ENCODE data around the gene PDE8B.

Gene PDE8B, protein sequence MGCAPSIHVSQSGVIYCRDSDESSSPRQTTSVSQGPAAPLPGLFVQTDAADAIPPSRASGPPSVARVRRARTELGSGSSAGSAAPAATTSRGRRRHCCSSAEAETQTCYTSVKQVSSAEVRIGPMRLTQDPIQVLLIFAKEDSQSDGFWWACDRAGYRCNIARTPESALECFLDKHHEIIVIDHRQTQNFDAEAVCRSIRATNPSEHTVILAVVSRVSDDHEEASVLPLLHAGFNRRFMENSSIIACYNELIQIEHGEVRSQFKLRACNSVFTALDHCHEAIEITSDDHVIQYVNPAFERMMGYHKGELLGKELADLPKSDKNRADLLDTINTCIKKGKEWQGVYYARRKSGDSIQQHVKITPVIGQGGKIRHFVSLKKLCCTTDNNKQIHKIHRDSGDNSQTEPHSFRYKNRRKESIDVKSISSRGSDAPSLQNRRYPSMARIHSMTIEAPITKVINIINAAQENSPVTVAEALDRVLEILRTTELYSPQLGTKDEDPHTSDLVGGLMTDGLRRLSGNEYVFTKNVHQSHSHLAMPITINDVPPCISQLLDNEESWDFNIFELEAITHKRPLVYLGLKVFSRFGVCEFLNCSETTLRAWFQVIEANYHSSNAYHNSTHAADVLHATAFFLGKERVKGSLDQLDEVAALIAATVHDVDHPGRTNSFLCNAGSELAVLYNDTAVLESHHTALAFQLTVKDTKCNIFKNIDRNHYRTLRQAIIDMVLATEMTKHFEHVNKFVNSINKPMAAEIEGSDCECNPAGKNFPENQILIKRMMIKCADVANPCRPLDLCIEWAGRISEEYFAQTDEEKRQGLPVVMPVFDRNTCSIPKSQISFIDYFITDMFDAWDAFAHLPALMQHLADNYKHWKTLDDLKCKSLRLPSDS

DNA sequence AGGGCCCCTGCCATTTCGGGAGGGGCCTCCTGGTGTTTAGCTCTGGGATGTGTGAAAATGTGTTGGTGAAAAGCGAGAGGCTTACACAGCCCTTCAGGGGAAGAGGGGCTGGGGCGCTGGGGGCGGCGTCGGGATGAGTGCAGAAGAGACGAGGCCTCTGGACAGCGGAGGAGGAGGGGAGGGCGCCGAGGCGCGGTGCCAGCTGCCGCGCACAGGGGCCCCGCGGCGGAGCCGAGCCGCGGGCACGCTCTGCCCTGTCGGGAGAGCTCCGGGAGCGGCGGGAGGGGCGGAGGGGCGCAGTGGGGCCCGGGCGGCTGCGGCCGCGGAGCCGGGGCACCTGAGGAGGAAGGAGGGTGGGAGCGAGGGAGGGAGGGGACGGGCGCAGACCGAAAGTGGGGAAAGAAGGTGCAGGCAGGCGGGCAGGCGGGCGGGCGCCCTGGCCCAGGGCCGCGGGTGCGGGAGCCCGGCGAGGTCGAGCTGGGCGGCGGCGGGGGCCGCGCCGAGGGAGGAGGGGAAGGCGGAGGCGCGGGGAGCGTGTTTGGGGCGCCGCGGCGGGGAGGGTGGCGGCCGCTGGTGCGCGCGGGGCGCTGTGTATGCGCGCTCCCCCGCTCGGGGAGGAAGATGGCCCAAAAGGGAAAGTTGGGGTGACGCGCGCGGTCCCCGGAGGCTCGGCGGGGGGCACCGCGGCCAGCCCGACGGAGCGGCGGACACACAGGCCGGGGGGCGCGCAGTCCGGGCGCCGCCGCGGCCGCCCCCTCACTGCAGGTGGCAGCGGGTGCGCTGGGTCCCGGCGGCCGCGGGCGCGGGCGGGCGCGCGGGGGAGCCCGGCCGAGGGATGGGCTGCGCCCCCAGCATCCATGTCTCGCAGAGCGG lies at the start of gene PDE8B:
Gene PDE8B, plus strand, starts transcription at position 590 of the 873 bp plus-strand sequence. Its CDS starts 246 bp downstream, at position 836.
- no peak for DNase-seq (ENCODE audit: low read depth)

DNA sequence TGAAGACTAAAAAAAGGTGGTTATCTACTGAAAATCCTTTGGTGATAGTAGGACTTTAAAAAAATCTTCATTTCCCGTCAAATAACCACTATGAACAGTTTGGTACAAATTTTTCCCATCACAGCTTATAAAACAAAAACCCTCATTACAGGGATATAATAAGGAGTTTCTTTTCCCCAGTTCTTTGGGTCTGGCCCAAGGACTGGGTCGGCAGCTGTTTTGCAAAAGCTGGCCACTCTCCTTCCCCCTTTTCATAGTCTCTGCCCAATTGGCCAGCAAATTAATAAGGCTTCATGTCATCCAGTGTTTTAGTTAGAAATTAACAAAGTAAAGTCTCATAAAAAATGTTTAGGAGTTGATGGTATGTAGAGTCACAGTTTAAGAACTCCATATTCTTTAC lies 47.0 kb upstream of the PDE8B start:
- no peak for DNase-seq (ENCODE audit: low read depth)

DNA sequence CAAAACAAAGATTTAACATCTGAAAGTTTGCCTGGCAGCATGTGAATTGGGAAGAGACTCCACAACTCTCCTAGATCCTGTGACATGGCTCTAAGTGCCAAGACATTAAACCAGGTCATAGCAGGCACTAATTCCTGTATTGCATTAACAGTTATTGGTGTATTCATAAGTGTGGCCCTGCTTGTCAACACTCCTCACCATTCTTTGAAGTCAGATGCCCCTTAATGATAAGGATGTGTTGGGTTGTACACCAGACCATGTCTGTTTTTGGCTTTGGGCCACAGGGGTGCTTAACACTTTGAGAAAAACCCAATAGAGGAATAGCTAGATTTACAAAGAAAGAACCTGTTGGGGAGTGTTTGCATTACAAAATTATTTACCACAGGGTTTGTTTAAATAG lies 43.4 kb upstream of the PDE8B start:
- DNase-seq (ENCODE audit: low read depth): no peak

DNA sequence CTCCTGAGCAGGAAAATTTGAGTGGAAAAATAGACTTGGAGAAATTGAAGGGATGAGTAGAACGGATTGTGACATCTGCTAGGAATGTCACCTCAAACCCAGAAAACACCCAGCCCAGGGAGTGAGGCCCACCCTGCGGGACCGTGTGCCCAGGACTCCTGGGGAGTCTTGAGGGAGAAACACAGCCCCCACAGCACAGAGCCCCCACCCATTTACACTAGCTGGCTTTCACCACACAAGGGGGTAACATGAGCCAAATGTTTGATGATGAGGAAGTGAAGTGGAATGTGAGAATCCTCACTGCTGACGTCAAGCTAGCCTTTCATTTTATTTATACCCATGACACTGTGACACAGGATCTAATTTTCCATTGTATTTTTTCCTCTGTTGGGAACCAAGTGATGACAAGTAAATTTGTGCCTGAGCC lies 42.8 kb upstream of the PDE8B start:
- DNase-seq (ENCODE audit: low read depth): no peak

DNA sequence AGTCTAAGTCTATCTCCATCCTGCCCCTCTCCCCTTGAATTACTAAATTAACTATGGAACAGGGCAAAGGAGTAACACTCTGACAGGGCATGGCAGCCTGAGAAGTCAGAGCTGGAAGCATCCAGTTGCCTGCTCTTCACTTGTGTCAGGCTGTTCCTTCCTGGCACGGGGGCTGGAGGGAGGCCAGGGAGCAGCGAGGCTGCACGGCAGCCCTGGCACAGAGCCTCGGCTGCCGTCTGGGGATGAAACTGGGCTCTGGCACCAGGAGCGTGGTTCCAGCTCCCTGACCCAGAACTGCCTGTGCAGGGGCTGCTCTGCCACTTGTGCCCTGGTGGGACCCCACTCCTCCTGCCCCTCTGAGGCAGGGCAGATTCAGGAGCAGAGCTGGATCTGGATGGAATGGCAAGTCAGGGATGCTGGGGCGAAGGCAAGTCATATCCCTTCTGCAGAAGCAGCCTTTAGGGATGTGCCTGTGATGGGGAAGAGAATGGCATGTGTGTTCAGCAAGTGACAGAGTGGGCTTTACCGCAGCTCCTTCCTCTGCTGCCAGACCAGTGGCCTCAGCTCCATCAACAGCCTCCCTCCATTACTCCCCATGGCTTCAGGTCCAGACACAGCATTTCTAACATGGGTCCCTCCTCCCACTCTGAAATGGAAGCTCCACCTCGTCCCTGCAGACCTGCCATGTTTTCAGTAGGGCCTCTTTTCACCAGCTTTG lies 42.2 kb upstream of the PDE8B start:
- no peak for DNase-seq (ENCODE audit: low read depth)

DNA sequence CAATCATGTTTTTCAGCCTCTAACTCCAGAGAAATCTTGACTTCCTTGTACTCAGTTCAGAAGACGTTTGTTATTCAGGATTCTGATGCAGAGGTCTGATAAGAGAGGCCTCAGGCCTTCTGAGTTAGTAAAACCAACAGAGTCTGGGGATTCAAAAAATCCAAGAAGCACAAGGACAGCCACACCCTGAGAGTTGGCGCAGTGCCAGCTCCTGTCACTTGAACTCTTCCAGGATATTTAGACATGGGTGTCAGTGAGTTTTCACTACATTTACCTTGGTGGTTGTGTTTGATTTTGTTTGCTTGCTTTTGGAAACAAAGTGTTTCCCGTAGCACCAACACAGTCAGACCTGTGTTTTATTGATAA lies 41.6 kb upstream of the PDE8B start:
- no peak for DNase-seq (ENCODE audit: low read depth)

DNA sequence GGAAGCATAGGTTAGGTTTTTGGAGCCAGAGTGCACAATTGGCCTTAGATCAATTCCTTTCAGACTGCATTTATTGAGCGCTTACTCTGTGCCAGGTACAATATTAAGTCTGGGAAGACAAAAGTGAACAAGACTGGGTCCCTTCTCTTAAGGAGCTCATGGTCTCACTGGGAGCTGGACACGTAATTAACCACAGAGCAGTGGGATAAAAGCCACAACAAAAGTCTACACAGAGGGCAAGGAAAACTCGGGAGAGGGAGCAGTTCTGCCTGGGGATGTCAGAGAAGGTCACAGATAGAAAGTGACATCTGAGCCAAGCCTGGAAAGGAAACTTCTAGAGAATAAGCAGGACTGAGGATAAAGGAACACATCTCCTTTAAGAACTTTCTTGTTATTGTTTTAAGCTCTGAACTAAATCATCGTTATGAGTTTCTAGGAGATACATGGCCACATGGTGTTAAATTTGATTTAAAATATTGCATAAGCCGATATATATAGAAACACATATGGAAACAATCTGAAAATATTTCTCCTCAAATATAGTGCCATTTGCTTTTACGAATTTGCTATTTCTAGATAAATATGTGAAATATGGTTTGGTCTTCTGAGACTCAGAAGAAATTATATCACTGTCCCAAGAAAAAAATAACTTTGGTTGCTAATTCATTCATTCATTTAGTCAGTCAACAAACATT lies 40.1 kb upstream of the PDE8B start:
- DNase-seq (ENCODE audit: low read depth): no peak

DNA sequence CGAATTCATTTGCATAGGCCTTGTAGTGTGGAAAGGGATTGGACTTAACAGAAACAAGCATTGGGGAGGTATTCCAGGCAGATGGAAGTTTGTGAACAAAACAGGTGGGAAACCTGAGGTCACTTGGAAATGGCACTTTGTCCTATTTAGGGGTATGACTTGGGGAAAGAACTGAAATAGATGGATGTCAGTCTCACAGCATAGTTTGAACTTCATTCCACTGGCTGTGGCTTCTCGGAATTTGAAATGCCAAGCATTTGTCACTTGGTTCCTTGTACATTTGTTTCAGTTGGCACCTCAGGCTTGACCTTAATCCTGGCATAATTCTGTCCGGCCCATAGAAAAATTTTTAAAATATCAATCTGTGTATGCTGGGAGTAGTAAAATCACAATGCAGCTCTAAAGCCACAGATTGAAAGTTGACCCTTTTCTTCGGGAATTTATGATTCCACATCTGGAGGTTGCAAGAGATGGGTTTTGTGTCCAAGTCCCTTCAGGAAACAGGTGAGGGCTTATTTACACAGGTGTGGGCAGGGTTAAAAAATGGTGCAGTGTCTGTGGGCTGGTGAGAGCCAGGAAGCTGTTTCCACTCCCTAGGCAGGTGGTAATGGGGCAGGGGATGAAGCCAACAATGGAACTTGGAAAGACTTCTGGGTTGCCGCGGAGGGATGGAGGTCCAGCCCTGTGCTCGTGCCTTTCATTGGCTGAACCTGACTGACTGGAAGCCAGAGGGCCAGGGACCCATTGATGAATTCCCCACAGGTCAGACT lies 39.2 kb upstream of the PDE8B start:
- DNase-seq (ENCODE audit: low read depth): no peak

DNA sequence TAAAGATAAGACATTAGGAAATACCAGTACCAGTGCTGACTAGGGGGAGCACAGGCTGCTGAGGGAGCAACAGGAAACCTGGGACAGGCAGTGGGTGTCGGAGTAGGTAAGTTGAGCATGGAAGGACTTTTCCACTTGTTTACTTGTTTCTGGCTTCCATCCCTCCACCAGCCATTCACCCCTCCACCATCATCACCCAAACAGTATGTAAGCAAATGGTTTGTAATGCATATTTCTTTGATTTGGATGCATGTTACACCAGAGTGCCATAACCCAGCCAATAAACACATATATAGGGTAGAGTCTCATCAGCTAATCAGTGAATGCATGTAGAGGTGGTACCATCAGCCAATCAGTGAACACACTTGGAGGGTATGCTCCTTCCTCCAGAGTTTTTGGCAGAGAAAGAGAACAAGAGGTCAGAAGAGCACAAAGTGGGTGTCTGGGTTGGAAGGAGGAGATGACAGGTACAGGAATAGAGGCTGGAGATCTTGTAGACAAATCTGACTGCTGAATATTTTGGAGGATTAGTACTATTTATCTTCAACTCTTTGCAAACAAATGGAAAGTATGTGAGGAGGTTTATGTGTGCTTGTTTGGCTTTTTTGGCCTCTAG lies 37.7 kb upstream of the PDE8B start:
- no peak for DNase-seq (ENCODE audit: low read depth)

DNA sequence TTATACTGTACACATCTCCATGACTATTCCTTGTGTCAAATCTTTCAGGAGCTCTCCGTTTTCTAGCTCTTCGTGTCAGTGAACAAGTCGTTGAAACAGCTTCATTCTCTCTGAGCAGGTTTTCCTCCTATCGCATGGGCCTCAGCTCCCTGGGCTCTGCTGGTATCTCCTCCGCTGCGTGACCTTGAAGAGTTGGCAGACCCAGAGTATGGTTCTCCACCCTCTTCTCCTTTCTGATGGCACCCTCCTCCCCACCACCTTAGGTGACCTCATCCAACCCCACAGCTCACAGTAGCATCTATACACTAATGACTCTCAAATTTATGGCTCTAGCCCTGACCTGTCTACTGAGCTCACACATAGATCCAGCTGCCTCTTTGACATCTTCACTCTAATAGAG lies 36.0 kb upstream of the PDE8B start:
- no peak for DNase-seq (ENCODE audit: low read depth)

DNA sequence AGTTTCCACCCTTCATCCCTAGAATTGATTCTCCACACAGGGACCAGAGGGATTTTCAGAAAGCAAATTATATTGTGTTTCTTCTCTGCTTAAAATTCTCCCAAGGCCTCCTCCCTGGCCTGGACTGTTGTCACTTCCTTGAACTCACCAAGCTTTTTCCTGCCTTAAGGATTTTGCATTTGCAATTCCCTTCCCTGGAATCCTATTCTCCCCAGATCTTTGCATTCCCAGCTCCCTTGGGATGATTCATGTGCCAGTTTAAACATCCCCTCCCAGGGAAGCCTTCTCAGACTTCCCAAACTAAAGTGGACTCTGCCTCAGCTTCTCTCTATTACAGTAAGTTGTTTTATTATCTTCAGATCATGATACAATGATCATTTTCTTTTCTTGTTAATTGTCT lies 35.2 kb upstream of the PDE8B start:
- no peak for DNase-seq (ENCODE audit: low read depth)

DNA sequence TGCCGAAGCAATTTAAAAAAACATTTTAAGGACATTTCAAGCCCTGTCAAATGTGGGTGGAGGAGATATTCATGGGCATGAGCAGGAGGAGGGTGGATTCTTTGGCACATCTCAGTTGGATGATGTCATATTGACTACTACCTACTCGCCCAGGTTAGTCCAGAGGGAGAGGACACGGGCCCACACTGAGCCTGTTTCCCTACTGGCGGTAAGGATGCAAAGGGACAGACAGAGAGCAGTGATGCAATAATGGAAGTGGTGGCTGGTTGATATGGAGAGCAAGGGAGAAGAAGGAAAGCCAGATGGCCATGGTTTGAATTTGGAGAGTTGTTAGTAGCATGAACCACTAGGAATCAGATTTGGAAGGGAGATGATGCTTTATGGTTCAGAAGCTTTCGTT lies 34.1 kb upstream of the PDE8B start:
- no peak for DNase-seq (ENCODE audit: low read depth)

DNA sequence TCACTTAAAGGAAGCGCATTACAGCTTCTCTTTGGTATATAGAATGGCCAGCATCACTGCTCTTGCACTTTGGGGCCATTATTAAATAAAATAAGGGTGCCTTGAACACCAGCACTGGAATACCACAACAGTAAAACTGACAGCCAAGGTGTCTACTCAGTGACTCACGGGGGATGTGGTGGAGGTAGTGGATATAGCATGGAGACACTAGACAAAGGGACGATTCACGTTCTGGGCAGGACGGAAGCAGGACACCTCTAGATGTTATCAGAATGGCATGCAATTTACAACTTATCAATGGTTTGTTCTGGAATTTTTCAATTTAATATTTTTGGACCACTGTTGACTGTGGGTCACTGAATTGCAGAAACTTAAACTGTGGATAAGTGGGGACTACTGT lies 32.9 kb upstream of the PDE8B start:
- no peak for DNase-seq (ENCODE audit: low read depth)

DNA sequence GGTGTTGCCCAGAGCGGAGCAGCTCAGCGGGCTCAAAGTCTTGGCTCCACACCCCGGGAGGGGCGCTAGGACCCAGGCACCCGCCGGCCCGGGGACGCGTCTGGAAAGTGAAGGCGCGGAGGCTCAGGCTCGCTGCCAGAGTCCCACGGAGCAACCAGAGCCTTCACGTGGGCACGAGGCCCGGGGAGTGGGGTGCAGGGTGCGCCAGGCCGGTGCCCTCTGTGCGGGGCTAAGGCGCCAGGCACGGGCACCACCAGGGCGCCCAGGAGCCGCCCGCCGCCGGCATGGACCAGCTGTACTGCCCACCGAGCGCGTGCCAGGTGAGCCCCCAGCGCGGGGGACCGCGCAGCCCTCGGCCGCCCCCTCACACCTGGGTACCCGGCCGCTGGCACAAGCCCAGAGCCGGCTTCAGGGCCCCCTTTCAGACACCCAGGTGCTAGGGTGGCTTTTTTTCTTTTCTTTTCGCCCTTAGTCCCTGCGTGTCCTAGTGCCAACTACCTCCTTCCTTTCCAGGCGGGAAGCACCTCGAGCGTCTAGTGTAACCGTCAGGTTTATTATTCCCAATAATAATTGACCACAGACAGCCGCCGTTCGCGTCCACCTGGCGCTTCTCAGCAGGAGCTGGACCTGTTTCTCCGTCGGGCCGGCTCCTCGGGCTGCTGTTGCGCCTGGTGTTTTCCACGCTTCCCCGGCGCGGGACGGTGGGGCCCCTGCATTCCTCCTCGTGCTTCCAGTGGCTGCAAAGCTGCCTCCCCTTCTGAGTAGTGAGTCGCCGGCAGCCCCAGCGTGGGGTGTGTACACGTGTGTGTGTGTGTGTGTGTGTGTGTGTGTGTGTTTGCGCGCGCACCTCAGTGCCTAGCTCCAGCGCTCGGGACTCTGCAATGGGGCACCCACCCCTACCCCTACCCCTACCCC lies 30.1 kb upstream of the PDE8B start:
- no peak for DNase-seq (ENCODE audit: low read depth)

DNA sequence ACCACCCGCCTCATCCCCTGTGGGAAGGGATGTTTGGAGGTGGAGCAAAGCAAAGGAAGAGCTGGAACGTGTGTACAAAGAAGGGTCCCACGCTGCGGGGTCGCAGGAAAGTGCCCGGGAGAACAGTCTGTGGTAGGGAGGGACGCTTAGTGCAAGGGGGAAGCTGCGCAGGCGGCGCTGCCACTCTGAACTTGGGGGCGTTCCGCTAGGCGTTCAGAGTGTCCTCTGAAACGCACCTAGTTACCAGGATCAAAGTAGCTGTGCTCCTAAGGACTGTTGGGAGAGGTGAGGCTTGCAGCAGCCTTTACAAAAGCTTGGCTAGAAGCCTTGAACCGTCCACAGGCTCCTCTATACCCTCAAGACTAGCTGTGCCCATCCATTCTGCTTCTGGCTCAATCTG lies 29.3 kb upstream of the PDE8B start:
- no peak for DNase-seq (ENCODE audit: low read depth)

DNA sequence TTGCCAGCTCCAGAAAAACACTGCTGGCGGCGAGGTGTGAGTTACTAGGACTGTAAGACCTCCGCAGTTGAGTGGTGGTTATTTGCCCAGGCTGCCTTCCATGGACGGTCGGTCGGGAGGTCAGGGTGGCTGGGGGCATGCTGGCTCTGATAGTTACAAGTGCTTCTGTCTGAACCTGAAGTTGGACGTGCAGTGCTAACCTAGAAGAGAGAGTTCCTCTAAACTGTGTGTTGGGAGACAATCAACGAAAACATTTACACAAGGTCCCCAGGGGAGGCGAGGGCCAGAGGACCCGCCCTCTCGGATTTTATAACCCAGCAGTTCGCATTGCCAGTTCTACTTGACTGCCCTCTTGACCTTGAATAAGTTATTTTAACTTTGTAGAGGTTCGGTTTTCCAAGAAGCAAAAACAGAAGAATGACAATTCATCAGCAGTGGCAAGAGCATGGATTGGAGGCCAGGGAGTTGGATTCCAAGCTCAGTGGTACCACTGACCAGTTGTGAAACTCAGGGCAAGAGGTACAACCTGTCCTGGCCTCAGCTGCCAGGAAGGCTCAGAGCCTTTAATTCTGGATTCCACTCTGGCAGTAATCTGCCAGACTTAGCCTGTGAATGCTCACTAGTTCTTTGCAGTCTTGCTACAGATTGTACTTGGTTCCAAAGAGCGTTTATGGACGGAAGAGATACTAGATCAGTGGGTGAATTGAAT lies 28.7 kb upstream of the PDE8B start:
- DNase-seq (ENCODE audit: low read depth): no peak

DNA sequence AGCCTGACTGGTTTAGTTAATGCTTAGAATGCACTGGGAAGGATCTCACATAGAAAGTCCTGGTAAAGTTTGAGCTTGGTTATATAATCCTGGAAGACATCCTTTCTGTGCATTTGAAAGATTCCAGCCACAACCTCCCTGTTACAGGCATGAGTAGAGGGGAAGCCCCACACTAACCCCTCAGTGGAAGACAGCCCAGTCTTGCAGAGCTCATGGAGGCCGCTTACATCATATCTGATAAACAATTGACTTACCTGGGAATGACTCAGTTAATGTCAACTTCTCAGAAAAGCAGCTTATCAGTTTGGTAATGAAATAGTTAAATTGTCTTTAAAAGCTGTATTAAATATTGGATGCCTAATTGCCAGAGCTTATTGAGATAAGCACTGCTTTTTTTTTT lies 28.1 kb upstream of the PDE8B start:
- DNase-seq (ENCODE audit: low read depth): no peak
